Suprapubic skin (tissue), 4 donors: ENCODE measurements around the gene C4orf54. TPM values are rescaled to one million over a fixed set of nuclear protein-coding genes. Genes with fewer than 3 reads are reported as not detected.

Experiments used
- DNase-seq, 2 donors: peaks; one replicate each; pipeline ENCODE4 v3.0.0-alpha.2; 2019; ENCODE audit warnings: low spot score in 2 of 2
- H3K27ac ChIP-seq: fragments of 200-600 bp; sonication (generic); one replicate; pipeline ENCODE4 v1.5.1; 2019
- H3K27me3 ChIP-seq: fragments of 200-600 bp; sonication (generic); one replicate; pipeline ENCODE4 v1.5.1; 2019
- H3K36me3 ChIP-seq: fragments of 200-600 bp; sonication (generic); one replicate; pipeline ENCODE4 v1.5.1; 2019
- H3K4me1 ChIP-seq: fragments of 200-600 bp; sonication (generic); one replicate; pipeline ENCODE4 v1.5.1; 2019
- H3K4me3 ChIP-seq: fragments of 200-600 bp; sonication (generic); one replicate; pipeline ENCODE4 v1.5.1; 2019; ENCODE audit warnings: mild to moderate bottlenecking
- H3K9me3 ChIP-seq: fragments of 200-600 bp; sonication (generic); one replicate; pipeline ENCODE4 v1.5.1; 2019
- EP300 ChIP-seq: sonication (generic); formaldehyde crosslinking; IDR thresholded peaks from one replicate; pipeline ENCODE4 v1.6.1; 2017; ENCODE audit warnings: antibody characterized with exemption
- POLR2A ChIP-seq, 2 donors: fragments of 450-650 bp; IDR thresholded peaks; one replicate each; pipeline ENCODE4 v1.6.1; 2017; ENCODE audit warnings: antibody characterized with exemption in 2 of 2, mild to moderate bottlenecking in 2 of 2, moderate library complexity in 2 of 2
- POLR2AphosphoS5 ChIP-seq, 3 donors: sonication (generic); formaldehyde crosslinking; IDR thresholded peaks; one replicate each; pipeline ENCODE4 v1.6.1; 2017; ENCODE audit warnings: antibody characterized with exemption in 3 of 3
- WGBS: methylation state at CpG from one replicate; pipeline ENCODE4 v1.1.5; 2018; 5-methylcytosine and 5-hydroxymethylcytosine counted together
- total RNA-seq, 4 donors: library from RNA; depleted of rRNA; stranded (reverse); fragments of >200 nt; gene quantifications; one replicate each; pipeline ENCODE4 v1.1.0, GENCODE V29; 2016
- TF ChIP-seq, protein P1 (sequence below), 2 donors: fragments of 200-600 bp in 1 of 2; fragments of 450-650 bp in 1 of 2; sonication (generic) in 1 of 2; IDR thresholded peaks; one replicate each; pipeline ENCODE4 v1.5.1; 2016 to 2019; ENCODE audit warnings: antibody characterized with exemption in 2 of 2, mild to moderate bottlenecking in 1 of 2, moderate library complexity in 1 of 2

C4orf54 gene
- total RNA-seq, result not detected

DNA sequence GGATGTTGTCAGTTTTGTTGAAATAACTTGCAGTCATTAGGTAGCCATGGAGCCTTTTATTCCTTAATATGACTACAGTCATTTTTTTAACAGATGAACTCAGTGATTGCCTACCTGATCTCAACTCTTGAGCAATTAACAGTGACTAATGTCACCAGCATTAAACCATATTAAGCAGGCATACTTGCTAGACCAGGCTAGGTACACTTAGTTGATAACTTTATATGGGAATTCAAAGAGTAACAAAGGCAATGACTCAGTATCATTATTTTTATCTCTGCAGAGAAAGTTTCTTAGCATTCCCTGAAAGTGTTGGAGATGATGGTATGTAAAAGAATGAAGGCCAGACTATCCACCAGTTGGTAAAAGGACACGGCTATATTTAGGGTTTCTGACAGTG lies at the start of gene C4orf54:
Gene C4orf54, minus strand, starts transcription at position 31 of the 400 bp plus-strand sequence. CDS start 3,180 bp downstream, outside the sequence.
- Histone ChIP-seq H3K9me3 (no peaks in the 10 kb centered on the region), H3K27me3 (no peaks in the 10 kb centered on the region), H3K36me3 (no peaks in the 10 kb centered on the region), H3K4me1 (peaks cover 5% of the 10 kb centered on the region), H3K4me3 (no peak within 1 kb of the TSS), H3K27ac (no peak within 1 kb of the TSS)
- TF ChIP-seq, protein P1, sequence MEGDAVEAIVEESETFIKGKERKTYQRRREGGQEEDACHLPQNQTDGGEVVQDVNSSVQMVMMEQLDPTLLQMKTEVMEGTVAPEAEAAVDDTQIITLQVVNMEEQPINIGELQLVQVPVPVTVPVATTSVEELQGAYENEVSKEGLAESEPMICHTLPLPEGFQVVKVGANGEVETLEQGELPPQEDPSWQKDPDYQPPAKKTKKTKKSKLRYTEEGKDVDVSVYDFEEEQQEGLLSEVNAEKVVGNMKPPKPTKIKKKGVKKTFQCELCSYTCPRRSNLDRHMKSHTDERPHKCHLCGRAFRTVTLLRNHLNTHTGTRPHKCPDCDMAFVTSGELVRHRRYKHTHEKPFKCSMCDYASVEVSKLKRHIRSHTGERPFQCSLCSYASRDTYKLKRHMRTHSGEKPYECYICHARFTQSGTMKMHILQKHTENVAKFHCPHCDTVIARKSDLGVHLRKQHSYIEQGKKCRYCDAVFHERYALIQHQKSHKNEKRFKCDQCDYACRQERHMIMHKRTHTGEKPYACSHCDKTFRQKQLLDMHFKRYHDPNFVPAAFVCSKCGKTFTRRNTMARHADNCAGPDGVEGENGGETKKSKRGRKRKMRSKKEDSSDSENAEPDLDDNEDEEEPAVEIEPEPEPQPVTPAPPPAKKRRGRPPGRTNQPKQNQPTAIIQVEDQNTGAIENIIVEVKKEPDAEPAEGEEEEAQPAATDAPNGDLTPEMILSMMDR (IDR thresholded peaks at IDR 0.05), result no peak
- TF ChIP-seq EP300, result no peak
- TF ChIP-seq POLR2AphosphoS5 (IDR thresholded peaks at IDR 0.05), result no peak
- no peak for TF ChIP-seq POLR2A (IDR thresholded peaks at IDR 0.05)
- DNase-seq, result no peak
- WGBS, result 94% methylated on average over 1 of the region's 1 CpG

DNA sequence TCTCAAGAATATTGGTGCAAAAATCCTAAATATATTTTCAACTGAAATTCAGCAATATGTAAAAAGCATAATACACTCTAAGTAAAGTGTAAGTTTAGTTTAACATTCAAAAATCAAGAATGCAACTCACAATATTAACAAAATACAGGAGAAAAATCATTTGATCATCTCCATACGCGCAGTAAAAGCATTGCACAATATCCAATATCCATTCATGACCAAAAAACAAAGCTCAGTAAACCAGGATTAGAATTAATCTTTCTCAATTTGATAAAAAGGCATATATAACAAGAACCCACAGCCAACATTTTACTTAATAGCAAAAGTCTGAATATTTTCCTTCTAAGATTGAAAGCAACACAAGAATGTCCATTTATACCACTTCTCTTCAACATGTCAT lies 48.3 kb upstream of the C4orf54 start:
- 99% methylated on average over 2 of the region's 2 CpGs for WGBS
- H3K36me3 ChIP-seq, result no peaks in the 10 kb centered on the region
- H3K4me3 ChIP-seq, result no peak overlapping the region
- TF ChIP-seq POLR2AphosphoS5 (IDR thresholded peaks at IDR 0.05) (no peak), POLR2A (IDR thresholded peaks at IDR 0.05) (no peak), EP300 (no peak)
- TF ChIP-seq, protein P1 (IDR thresholded peaks at IDR 0.05), result no peak
- H3K9me3 ChIP-seq, result no peaks in the 10 kb centered on the region
- H3K27me3 ChIP-seq, result no peaks in the 10 kb centered on the region
- H3K4me1 ChIP-seq, result no peaks in the 10 kb centered on the region
- DNase-seq, result no peak
- H3K27ac ChIP-seq, result no peak overlapping the region

DNA sequence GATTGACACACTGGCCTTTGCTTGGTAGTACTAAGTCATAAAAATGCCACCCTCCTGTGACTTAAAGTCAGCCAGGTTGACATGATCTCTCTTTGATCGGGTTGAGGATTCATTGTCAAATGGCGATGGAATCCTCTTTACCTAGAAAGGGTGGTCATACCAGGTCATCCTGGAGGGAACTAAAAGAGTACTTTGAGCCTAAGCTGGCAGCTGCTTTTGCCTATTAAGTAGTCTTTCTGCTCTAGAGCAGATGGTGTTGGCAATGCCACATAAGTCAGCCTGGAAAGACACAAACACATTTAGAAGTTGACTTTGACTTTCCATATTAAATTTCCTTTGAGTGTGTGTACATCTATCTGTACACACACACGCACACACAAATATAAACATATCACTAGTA lies 39.2 kb upstream of the C4orf54 start:
- H3K27me3 ChIP-seq, result no peaks in the 10 kb centered on the region
- no peak overlapping the region for H3K27ac ChIP-seq
- H3K4me3 ChIP-seq, result no peak overlapping the region
- 80% methylated on average over 3 of the region's 3 CpGs for WGBS
- no peaks in the 10 kb centered on the region for H3K4me1 ChIP-seq
- no peak for TF ChIP-seq POLR2A (IDR thresholded peaks at IDR 0.05)
- no peaks in the 10 kb centered on the region for H3K9me3 ChIP-seq
- DNase-seq, result no peak
- no peaks in the 10 kb centered on the region for H3K36me3 ChIP-seq

DNA sequence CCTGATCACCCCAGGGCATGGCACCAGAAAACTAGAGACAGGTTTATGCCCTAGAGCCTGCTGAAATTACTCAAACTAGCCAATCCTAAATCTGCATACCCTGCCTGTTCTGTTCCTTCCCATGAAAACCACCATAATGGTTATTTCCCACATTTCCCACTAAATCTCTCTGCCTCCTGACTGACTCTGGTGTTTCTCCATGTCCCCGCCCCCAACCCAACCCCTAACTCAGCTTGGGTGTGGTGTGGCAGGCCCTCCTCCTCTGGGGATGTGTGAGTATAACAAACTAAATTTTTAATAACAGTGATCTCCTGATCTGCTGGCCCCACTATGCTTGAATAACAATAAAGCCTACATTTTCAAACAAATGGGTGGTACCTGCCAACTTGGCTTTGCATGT lies 35.5 kb upstream of the C4orf54 start:
- Histone ChIP-seq H3K27me3 (no peaks in the 10 kb centered on the region), H3K36me3 (no peaks in the 10 kb centered on the region), H3K4me1 (no peaks in the 10 kb centered on the region), H3K9me3 (peaks cover 7% of the 10 kb centered on the region), H3K4me3 (no peak overlapping the region), H3K27ac (no peak overlapping the region)
- DNase-seq, result no peak
- 58% methylated on average over 1 of the region's 1 CpG for WGBS
- TF ChIP-seq, protein P1 (IDR thresholded peaks at IDR 0.05), result no peak
- TF ChIP-seq POLR2AphosphoS5 (IDR thresholded peaks at IDR 0.05), result no peak
- TF ChIP-seq POLR2A (IDR thresholded peaks at IDR 0.05), result no peak
- no peak for TF ChIP-seq EP300

DNA sequence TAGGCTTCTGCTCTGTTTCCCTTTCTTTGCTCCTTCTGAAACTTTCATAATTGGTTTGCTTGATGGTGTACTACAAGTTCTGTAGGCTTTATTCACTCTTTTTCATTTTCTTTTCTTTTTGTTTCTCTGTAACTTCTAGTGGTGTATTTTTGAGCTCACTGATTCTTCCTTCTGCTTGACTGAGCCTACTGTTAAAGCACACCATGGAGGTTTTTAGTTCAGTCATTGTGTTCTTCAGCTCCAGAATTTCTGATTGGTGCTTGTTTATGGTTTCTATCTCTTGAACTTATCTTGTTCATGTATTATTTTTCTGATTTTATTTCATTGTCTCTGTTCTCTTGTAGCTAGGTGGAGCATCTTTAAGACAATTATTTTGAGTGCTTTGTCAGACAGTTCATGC lies 33.4 kb upstream of the C4orf54 start:
- no peak overlapping the region for H3K27ac ChIP-seq
- no peaks in the 10 kb centered on the region for H3K4me1 ChIP-seq
- no peaks in the 10 kb centered on the region for H3K36me3 ChIP-seq
- no peaks in the 10 kb centered on the region for H3K27me3 ChIP-seq
- DNase-seq, result no peak
- no peak overlapping the region for H3K4me3 ChIP-seq
- peaks cover 7% of the 10 kb centered on the region for H3K9me3 ChIP-seq
- TF ChIP-seq POLR2A (IDR thresholded peaks at IDR 0.05) (no peak), EP300 (no peak), POLR2AphosphoS5 (IDR thresholded peaks at IDR 0.05) (no peak)
- TF ChIP-seq, protein P1 (IDR thresholded peaks at IDR 0.05), result no peak

DNA sequence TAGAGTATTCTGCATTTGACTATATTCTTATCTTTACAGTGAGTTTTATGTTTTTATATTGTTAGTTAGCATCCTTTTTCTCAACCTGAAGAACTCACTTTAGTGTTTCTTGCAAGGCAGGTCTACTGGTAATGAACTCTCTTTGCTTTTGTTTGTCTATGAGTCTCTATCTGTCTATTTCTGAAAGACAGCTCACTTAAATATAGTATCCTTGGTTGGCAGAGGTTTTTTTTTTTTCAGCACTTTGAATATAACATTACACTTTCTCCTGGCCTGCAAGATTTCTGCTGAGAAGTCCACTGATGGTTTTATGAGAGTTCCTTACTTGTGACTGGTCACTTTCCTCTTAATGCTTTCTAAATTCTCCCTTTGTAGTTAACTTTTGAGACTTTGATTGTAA lies 32.8 kb upstream of the C4orf54 start:
- Histone ChIP-seq H3K27me3 (no peaks in the 10 kb centered on the region), H3K9me3 (peaks cover 7% of the 10 kb centered on the region), H3K36me3 (no peaks in the 10 kb centered on the region), H3K4me1 (no peaks in the 10 kb centered on the region), H3K27ac (no peak overlapping the region), H3K4me3 (no peak overlapping the region)
- no peak for TF ChIP-seq POLR2AphosphoS5 (IDR thresholded peaks at IDR 0.05)
- no peak for TF ChIP-seq EP300
- TF ChIP-seq, protein P1 (IDR thresholded peaks at IDR 0.05), result no peak
- no peak for TF ChIP-seq POLR2A (IDR thresholded peaks at IDR 0.05)
- no peak for DNase-seq
